Keratinocyte (primary cell): Measurements from ENCODE around the gene GNA15. TPM values are rescaled to one million over a fixed set of nuclear protein-coding genes. Genes with fewer than 3 reads are reported as not detected.

Experiments used
- DNase-seq: peaks from one replicate; pipeline ENCODE4 v3.0.0-alpha.2; 2011; ENCODE audit warnings: low read depth, missing footprints, low spot score
- FAIRE-seq: peaks from 2 replicates; lab custom pipeline; 2011; peaks lifted over from hg19 to GRCh38; lab: Jason Lieb, UNC
- H2AFZ ChIP-seq: 2 replicates; pipeline ENCODE4 v1.6.0; 2012; ENCODE audit warnings: low read length, control low read depth, inconsistent platforms; ENCODE audit not compliant: control insufficient read depth
- H3K27ac ChIP-seq: 2 replicates; pipeline ENCODE4 v1.5.1; 2011; ENCODE audit warnings: low read length; ENCODE audit not compliant: control insufficient read depth, insufficient read depth
- H3K27me3 ChIP-seq: 3 replicates; pipeline ENCODE4 v1.6.0; 2011; ENCODE audit warnings: low read length; ENCODE audit not compliant: control insufficient read depth, insufficient read depth; ENCODE audit errors: extremely low read depth
- H3K36me3 ChIP-seq, 2 experiments: 2 replicates in 1 of 2; 3 replicates in 1 of 2; pipeline ENCODE4 v1.5.1; 2011; ENCODE audit warnings: low read length in 2 of 2, mild to moderate bottlenecking in 1 of 2; ENCODE audit not compliant: control insufficient read depth in 2 of 2, insufficient read depth in 2 of 2; ENCODE audit errors: extremely low read depth in 1 of 2
- H3K4me1 ChIP-seq: 3 replicates; pipeline ENCODE4 v1.5.1; 2011; ENCODE audit warnings: low read length; ENCODE audit not compliant: control insufficient read depth, insufficient read depth; ENCODE audit errors: extremely low read depth
- H3K4me2 ChIP-seq: 3 replicates; pipeline ENCODE4 v1.6.0; 2011; ENCODE audit warnings: low read depth, low read length; ENCODE audit not compliant: control insufficient read depth, insufficient read depth; ENCODE audit errors: extremely low read depth
- H3K4me3 ChIP-seq, 3 experiments: fragments of 200-600 bp in 1 of 3; sonication (generic) in 1 of 3; 2 replicates in 2 of 3; 3 replicates in 1 of 3; pipeline ENCODE4 v1.5.1; 2011 to 2016; ENCODE audit warnings: low read length in 3 of 3, mild to moderate bottlenecking in 3 of 3, control low read depth in 2 of 3, inconsistent platforms in 1 of 3, low read depth in 1 of 3, mixed read lengths in 1 of 3, mixed run types in 1 of 3, moderate library complexity in 1 of 3; ENCODE audit not compliant: control insufficient read depth in 2 of 3, insufficient read depth in 2 of 3; ENCODE audit errors: extremely low read depth in 1 of 3
- H3K79me2 ChIP-seq: 2 replicates; pipeline ENCODE4 v1.6.0; 2012; ENCODE audit warnings: low read length; ENCODE audit not compliant: control insufficient read depth, insufficient read depth
- H3K9ac ChIP-seq: 3 replicates; pipeline ENCODE4 v1.6.0; 2011; ENCODE audit warnings: low read length; ENCODE audit not compliant: control insufficient read depth, insufficient read depth; ENCODE audit errors: extremely low read depth
- H3K9me1 ChIP-seq: 3 replicates; pipeline ENCODE4 v1.6.0; 2011; ENCODE audit warnings: low read length; ENCODE audit not compliant: control insufficient read depth, insufficient read depth; ENCODE audit errors: extremely low read depth
- H3K9me3 ChIP-seq: 2 replicates; pipeline ENCODE4 v1.5.1; 2012; ENCODE audit warnings: low read depth, low read length; ENCODE audit not compliant: control insufficient read depth
- H4K20me1 ChIP-seq: 3 replicates; pipeline ENCODE4 v1.6.0; 2011; ENCODE audit warnings: low read length; ENCODE audit not compliant: control insufficient read depth, insufficient read depth; ENCODE audit errors: extremely low read depth
- CTCF ChIP-seq, 3 experiments: IDR thresholded peaks in 1 of 3; conservative IDR thresholded peaks in 1 of 3; optimal IDR thresholded peaks in 1 of 3; 2 replicates in 2 of 3; 3 replicates in 1 of 3; pipeline versions ENCODE3 to v1.5.1; 2011; ENCODE audit warnings: low read length in 3 of 3, mild to moderate bottlenecking in 3 of 3, moderate library complexity in 2 of 3, control low read depth in 1 of 3, inconsistent platforms in 1 of 3; ENCODE audit not compliant: insufficient read depth in 2 of 3; ENCODE audit errors: extremely low read depth in 1 of 3
- EZH2 ChIP-seq: IDR thresholded peaks from one replicate; pipeline ENCODE4 v1.6.1; 2012; ENCODE audit warnings: inconsistent platforms, mild to moderate bottlenecking, low read length, moderate library complexity
- dilution Hi-C: fragments of 300-500 bp; cut with MboI; formaldehyde crosslinking; loops from one replicate; pipeline ENCODE4 v1.7.0; 2020; ENCODE audit warnings: low sequenced_read_pairs; ENCODE audit not compliant: extremely low pct_ligation_motif_present
- polyA plus RNA-seq, 5 experiments: library from polyadenylated mRNA; depleted of rRNA in 3 of 5; stranded (reverse) in 3 of 5; stranded (forward) in 1 of 5; unstranded in 1 of 5; fragments of >200 nt; gene quantifications; 1 replicate in 1 of 5; 2 replicates in 3 of 5; 3 replicates in 1 of 5; pipeline versions ENCODE4 v1.2.1 to v1.2.3, GENCODE V29; 2011 to 2012; ENCODE audit warnings: missing spikeins in 2 of 5, low read depth in 1 of 5, low replicate concordance in 1 of 5

Gene GNA15
- polyA plus RNA-seq, 1 donor (not counting 4 experiments of a cell fraction or from before 2014, with no cell fraction given), result 60.0 TPM

DNA sequence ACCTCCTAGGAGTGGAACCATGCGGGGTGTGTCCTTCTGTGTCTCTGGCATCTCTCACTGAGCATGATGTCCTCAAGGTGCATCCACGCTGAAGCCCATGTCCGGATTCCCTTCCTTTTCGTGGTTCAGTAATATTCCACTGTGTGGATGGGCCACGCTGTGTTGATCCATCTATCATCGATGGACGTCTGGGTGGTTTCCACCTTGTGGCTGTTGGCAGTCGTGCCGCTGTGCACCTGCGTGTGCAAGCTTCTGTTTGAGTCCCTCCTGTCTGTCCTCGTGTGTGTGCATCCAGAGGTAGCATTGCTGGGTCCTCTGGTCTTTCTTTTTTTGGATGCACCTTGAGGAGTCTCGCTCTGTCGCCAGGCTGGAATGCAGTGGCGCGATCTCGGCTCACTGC lies 11.2 kb upstream of the GNA15 start:
- H3K27me3 ChIP-seq, result no peaks in the 10 kb centered on the region
- no peak for TF ChIP-seq EZH2
- TF ChIP-seq CTCF (optimal IDR thresholded peaks at IDR 0.05 in 1 of 3, IDR thresholded peaks at IDR 0.05 in 1 of 3, conservative IDR thresholded peaks at IDR 0.05 in 1 of 3; ENCODE audit: extremely low read depth in 1 of 3, insufficient read depth in 2 of 3, low read length in 3 of 3), result no peak

GRCh38 chr19:3125900-3126524 lies 9.8 kb upstream of the GNA15 start:
- peaks cover 6% of the 10 kb centered on the region for H3K4me1 ChIP-seq
- no peaks in the 10 kb centered on the region for H3K9me1 ChIP-seq
- no peak overlapping the region for H3K9ac ChIP-seq
- H4K20me1 ChIP-seq, result no peaks in the 10 kb centered on the region
- TF ChIP-seq EZH2 (no peak), CTCF (optimal IDR thresholded peaks at IDR 0.05 in 1 of 3, IDR thresholded peaks at IDR 0.05 in 1 of 3, conservative IDR thresholded peaks at IDR 0.05 in 1 of 3; ENCODE audit: extremely low read depth in 1 of 3, insufficient read depth in 2 of 3, low read length in 3 of 3) (peak; percentile 71 to 84 (median 78))
- DNase-seq (no peak), FAIRE-seq (no peak)
- no peak overlapping the region for H3K4me2 ChIP-seq
- H3K9me3 ChIP-seq, result no peaks in the 10 kb centered on the region
- no peaks in the 10 kb centered on the region for H3K27me3 ChIP-seq
- H3K36me3 ChIP-seq, result peaks cover 11 to 18% of the 10 kb centered on the region in 2 experiments
- no peak overlapping the region for H3K27ac ChIP-seq
- dilution Hi-C loops, result no loop called here
- H2AFZ ChIP-seq, result no peak overlapping the region
- no peak overlapping the region for H3K4me3 ChIP-seq
- peaks cover 13% of the 10 kb centered on the region for H3K79me2 ChIP-seq

More for the DNA sequence above, 11.2 kb upstream of the GNA15 start:
- H3K36me3 ChIP-seq, result peaks cover 10 to 19% of the 10 kb centered on the region in 2 experiments
- H4K20me1 ChIP-seq, result no peaks in the 10 kb centered on the region
- H3K27ac ChIP-seq, result no peak overlapping the region
- FAIRE-seq, result no peak
- H3K4me2 ChIP-seq, result no peak overlapping the region
- H3K4me1 ChIP-seq, result peaks cover 5% of the 10 kb centered on the region
- no peaks in the 10 kb centered on the region for H3K9me1 ChIP-seq
- no peak for DNase-seq
- H3K9me3 ChIP-seq, result no peaks in the 10 kb centered on the region
- dilution Hi-C loops, result no loop called here
- no peak overlapping the region for H3K9ac ChIP-seq
- no peak overlapping the region for H2AFZ ChIP-seq
- peaks cover 7% of the 10 kb centered on the region for H3K79me2 ChIP-seq
- H3K4me3 ChIP-seq, result no peak overlapping the region
